NT2/D1 (cell line): Measurements from ENCODE around the gene DUSP15.

Source experiments
- SUZ12 ChIP-seq: IDR thresholded peaks from 2 replicates; pipeline ENCODE4 v1.6.1; 2011; ENCODE audit not compliant: insufficient read length, insufficient read depth; ENCODE audit errors: extremely low read depth
- YY1 ChIP-seq: IDR thresholded peaks from 2 replicates; pipeline ENCODE4 v1.6.1; 2011; ENCODE audit not compliant: insufficient read length, insufficient read depth

DNA sequence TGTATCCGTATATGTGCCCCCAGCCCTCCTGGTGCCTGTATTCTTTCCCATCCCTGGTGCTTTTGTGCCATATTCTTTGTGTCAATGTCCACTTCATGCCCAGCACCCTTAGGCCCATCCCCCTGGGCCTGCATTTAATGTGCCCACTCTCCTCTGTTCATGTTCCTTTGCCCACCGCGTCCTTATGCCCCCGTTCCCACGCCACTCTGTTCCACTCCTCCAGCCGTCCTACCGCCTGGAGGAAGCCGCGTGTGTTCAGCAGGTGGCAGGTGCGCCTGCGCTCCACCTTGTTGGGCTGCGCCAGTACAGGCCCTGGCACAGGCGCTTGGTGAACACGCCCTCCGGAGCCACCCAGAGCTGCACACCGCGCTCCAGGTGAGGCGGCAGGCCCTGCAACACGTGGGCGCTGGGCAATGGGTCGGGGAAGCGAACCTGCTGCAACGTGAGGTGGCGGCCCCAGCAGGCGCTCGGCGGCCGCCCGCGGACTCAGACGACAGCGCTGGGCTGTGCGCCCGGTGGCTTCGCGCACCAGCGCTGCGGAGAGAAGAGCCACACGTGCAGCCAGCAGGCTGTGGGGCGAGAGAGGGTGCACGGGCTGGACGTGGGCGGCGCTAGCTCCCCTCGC lies 20.9 kb downstream of the DUSP15 start:
- TF ChIP-seq YY1 (no peak), SUZ12 (no peak)
